ENCODE results near the gene CACNA1B.

DNA sequence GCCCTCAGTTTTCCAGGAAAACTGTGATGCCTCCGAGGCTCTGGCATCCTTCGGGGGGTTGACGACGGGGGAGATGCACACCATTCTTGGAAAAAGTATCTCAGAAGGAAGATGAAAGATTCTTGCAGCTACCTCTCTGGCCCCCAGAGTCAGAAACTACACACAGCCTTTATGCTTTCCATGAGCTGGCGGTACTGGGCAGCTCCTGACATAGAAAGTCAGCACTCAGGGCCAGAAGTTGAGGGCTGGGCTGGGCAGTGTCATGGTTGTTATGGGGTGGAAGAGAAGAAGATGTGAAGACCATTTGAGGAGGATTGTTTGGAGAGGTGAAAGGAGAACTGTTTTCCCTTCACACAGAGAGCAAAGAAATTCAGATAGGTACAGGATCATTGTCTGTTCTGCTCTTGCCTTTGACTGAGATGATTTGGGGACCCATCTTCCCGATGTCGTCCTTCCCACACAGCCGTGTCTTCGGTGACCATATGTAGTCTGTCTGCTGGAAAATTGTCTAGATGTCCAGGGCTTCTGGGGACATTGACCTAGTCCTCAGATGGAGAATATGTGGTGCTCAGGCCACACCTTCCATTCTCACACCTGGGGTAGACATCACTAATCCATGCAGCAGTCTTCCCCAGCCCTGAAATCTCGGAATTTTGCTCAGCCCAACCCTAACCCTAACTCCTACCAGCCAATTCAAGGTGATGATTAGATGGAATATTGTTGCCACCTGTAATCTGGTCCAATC lies 237.1 kb downstream of the CACNA1B start:
- TF ChIP-seq POLR2AphosphoS5 (IDR thresholded peaks at IDR 0.05) = no peak
- no peak for TF ChIP-seq POLR2A (IDR thresholded peaks at IDR 0.05; ENCODE audit: low read depth)

Measured in esophagus muscularis mucosa (tissue), 2 donors.